NT2/D1 (cell line): ENCODE measurements around the gene CHST6.

Source experiments
- SUZ12 ChIP-seq: IDR thresholded peaks from 2 replicates; pipeline ENCODE4 v1.6.1; 2011; ENCODE audit not compliant: insufficient read length, insufficient read depth; ENCODE audit errors: extremely low read depth
- YY1 ChIP-seq: IDR thresholded peaks from 2 replicates; pipeline ENCODE4 v1.6.1; 2011; ENCODE audit not compliant: insufficient read length, insufficient read depth
- ZNF274 ChIP-seq: IDR thresholded peaks from 2 replicates; pipeline ENCODE4 v1.6.1; 2011; ENCODE audit warnings: mild to moderate bottlenecking, low read depth, low read length

GRCh38 chr16:75532142-75532765 lies 37.0 kb upstream of the CHST6 start:
- TF ChIP-seq YY1 (no peak), ZNF274 (no peak), SUZ12 (no peak)
